Endothelial cell (in vitro differentiated cells): Measurements from ENCODE around the gene HMCN2. TPM values are rescaled to one million over a fixed set of nuclear protein-coding genes. Genes with fewer than 3 reads are reported as not detected.

Source experiments
- DNase-seq: peaks from one replicate; pipeline ENCODE4 v3.0.0; 2021; ENCODE audit warnings: low spot score
- H3K27ac Mint-ChIP-seq: one replicate; pipeline ENCODE4 v1.8.0; 2021; ENCODE audit warnings: mixed read lengths, inconsistent platforms; ENCODE audit not compliant: unreplicated experiment
- H3K27me3 Mint-ChIP-seq: one replicate; pipeline ENCODE4 v1.8.0; 2021; ENCODE audit warnings: mild to moderate bottlenecking, moderate library complexity, mixed read lengths, inconsistent platforms; ENCODE audit not compliant: unreplicated experiment
- H3K36me3 Mint-ChIP-seq: one replicate; pipeline ENCODE4 v1.8.0; 2021; ENCODE audit warnings: mild to moderate bottlenecking, low read depth, mixed read lengths, inconsistent platforms; ENCODE audit not compliant: unreplicated experiment
- H3K4me1 Mint-ChIP-seq: one replicate; pipeline ENCODE4 v1.8.0; 2021; ENCODE audit warnings: mild to moderate bottlenecking, mixed read lengths, inconsistent platforms; ENCODE audit not compliant: unreplicated experiment
- H3K4me3 Mint-ChIP-seq: one replicate; pipeline ENCODE4 v1.8.0; 2021; ENCODE audit warnings: mild to moderate bottlenecking, mixed read lengths, inconsistent platforms; ENCODE audit not compliant: unreplicated experiment
- H3K9me3 Mint-ChIP-seq: one replicate; pipeline ENCODE4 v1.8.0; 2021; ENCODE audit warnings: mixed read lengths, inconsistent platforms; ENCODE audit not compliant: unreplicated experiment
- CTCF ChIP-seq: fragments of 200-600 bp; sonication (generic); IDR thresholded peaks from one replicate; pipeline ENCODE4 v1.5.0; 2021; ENCODE audit warnings: antibody characterized with exemption; ENCODE audit not compliant: unreplicated experiment
- total RNA-seq: library from RNA; stranded (reverse); fragmentation: NEBNext Ultra II Directional; extraction: Animal tissue kit (Norgen Biotek cat#: 25700); gene quantifications from one replicate; pipeline ENCODE4 v1.2.1, GENCODE V29; 2021; ENCODE audit not compliant: unreplicated experiment

The HMCN2 gene
- total RNA-seq, 1 donor from 2014 or later, result 29.6 TPM

DNA sequence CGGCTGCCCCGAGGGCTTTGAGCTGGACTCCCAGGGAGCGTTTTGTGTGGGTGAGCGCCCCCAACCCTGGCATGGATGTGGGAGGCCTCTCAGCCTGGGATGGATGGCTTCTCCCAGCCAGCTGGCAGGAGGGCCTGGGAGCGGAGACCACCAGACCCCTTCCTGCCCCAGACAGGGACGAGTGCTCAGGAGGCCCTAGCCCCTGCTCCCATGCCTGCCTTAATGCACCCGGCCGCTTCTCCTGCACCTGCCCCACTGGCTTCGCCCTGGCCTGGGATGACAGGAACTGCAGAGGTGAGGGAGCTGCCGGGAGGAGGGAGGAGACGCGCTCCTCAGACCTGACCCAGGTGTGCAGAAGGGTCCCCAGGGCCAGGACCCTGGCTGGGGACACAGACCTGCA is 161.8 kb downstream of the HMCN2 start:
- peaks cover 4% of the 10 kb centered on the region for H3K36me3 Mint-ChIP-seq
- no peak for DNase-seq
- H3K4me1 Mint-ChIP-seq, result peaks cover 4% of the 10 kb centered on the region
- H3K9me3 Mint-ChIP-seq, result no peaks in the 10 kb centered on the region
- no peak for TF ChIP-seq CTCF
- H3K27ac Mint-ChIP-seq, result no peak overlapping the region
- peaks cover 15% of the 10 kb centered on the region for H3K27me3 Mint-ChIP-seq
- H3K4me3 Mint-ChIP-seq, result no peak overlapping the region

DNA sequence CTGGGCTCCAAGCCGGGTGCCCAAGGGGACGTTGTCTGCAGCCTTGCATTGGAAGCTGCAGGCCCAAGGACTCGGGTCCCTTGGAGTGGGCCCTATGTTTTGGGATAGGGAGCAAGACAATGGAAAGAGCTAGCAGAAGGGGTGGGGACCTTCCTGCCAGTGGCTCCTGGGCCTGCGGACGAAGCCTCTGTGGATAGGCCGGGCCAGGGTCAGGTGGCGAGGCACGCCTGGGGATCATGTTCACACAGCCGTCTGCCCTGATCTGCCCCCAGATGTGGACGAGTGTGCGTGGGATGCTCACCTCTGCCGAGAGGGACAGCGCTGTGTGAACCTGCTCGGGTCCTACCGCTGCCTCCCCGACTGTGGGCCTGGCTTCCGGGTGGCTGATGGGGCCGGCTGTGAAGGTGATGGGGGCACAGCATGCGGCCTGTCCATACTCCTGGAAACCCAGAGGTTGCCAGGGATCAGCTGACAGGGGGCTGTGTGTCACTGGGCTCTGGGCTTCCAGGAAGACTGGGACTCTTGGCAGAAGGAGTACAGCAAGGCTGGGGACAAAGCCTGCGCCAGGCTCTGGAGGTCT is 162.6 kb downstream of the HMCN2 start:
- no peak for TF ChIP-seq CTCF
- no peak for DNase-seq
- H3K27ac Mint-ChIP-seq, result no peak overlapping the region
- H3K9me3 Mint-ChIP-seq, result no peaks in the 10 kb centered on the region
- peaks cover 4% of the 10 kb centered on the region for H3K4me1 Mint-ChIP-seq
- peaks cover 4% of the 10 kb centered on the region for H3K36me3 Mint-ChIP-seq
- peaks cover 19% of the 10 kb centered on the region for H3K27me3 Mint-ChIP-seq
- H3K4me3 Mint-ChIP-seq, result no peak overlapping the region

- peaks cover 4% of the 10 kb centered on the region for H3K4me1 Mint-ChIP-seq
- TF ChIP-seq CTCF, result no peak
- no peak overlapping the region for H3K4me3 Mint-ChIP-seq
- no peak overlapping the region for H3K27ac Mint-ChIP-seq
- peaks cover 4% of the 10 kb centered on the region for H3K36me3 Mint-ChIP-seq
- peaks cover 16% of the 10 kb centered on the region for H3K27me3 Mint-ChIP-seq
- DNase-seq, result no peak
- H3K9me3 Mint-ChIP-seq, result no peaks in the 10 kb centered on the region
Observed at GRCh38 chr9:130429381-130429780, 163.8 kb downstream of the HMCN2 start.

DNA sequence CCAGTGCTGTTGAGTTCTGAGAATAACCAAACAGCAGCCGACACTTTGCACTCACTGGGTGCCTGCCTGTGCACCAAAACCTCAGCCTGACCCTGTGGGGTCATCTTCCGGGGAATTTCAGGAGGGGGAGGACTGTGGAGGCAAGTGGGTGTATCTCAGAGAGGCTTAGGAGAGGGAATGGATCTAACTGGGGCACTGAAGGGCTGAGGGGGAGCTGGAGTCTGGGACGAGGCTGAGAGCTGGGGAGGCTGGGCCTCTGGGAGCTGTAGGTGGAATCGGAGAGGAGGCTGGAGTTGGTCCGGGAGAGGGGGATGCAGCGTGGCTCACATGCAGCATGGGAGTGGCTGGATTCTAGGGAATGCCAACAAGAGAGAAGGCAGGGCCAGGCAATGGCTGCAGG is 164.3 kb downstream of the HMCN2 start:
- no peak overlapping the region for H3K27ac Mint-ChIP-seq
- TF ChIP-seq CTCF, result no peak
- peaks cover 4% of the 10 kb centered on the region for H3K36me3 Mint-ChIP-seq
- peaks cover 15% of the 10 kb centered on the region for H3K27me3 Mint-ChIP-seq
- DNase-seq, result no peak
- no peak overlapping the region for H3K4me3 Mint-ChIP-seq
- H3K4me1 Mint-ChIP-seq, result peaks cover 4% of the 10 kb centered on the region
- H3K9me3 Mint-ChIP-seq, result no peaks in the 10 kb centered on the region

DNA sequence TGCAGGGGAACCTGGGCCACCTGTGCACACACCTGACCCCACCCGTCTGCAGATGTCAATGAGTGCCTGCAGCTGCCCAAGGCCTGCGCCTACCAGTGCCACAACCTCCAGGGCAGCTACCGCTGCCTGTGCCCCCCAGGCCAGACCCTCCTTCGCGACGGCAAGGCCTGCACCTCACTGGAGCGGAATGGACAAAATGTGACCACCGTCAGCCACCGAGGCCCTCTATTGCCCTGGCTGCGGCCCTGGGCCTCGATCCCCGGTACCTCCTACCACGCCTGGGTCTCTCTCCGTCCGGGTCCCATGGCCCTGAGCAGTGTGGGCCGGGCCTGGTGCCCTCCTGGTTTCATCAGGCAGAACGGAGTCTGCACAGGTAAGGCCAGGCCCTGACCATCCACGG is 164.7 kb downstream of the HMCN2 start:
- no peak overlapping the region for H3K27ac Mint-ChIP-seq
- no peaks in the 10 kb centered on the region for H3K9me3 Mint-ChIP-seq
- no peak for DNase-seq
- TF ChIP-seq CTCF, result no peak
- peaks cover 15% of the 10 kb centered on the region for H3K27me3 Mint-ChIP-seq
- H3K4me1 Mint-ChIP-seq, result peaks cover 4% of the 10 kb centered on the region
- H3K4me3 Mint-ChIP-seq, result no peak overlapping the region
- H3K36me3 Mint-ChIP-seq, result peaks cover 4% of the 10 kb centered on the region
